GM18951 (cell line): ENCODE measurements around the gene HIBADH.

Source experiments
- POLR2A ChIP-seq: IDR thresholded peaks from 4 replicates; pipeline ENCODE4 v1.6.1; 2011; ENCODE audit warnings: mild to moderate bottlenecking; ENCODE audit not compliant: insufficient read length, insufficient read depth; ENCODE audit errors: extremely low read depth
- in situ Hi-C: fragments of 300-500 bp; cut with MboI; formaldehyde crosslinking; loops from one replicate; pipeline ENCODE4 v1.12.0; 2022; ENCODE audit warnings: low sequenced_read_pairs, mixed read lengths, inconsistent platforms; ENCODE audit not compliant: unreplicated experiment

The HIBADH gene

GRCh38 chr7:27662490-27663205, at the start of gene HIBADH:
HIBADH (minus strand) TSS chr7:27662883; CDS start chr7:27662788, 95 bp downstream.
- TF ChIP-seq POLR2A = peak; percentile 80

DNA sequence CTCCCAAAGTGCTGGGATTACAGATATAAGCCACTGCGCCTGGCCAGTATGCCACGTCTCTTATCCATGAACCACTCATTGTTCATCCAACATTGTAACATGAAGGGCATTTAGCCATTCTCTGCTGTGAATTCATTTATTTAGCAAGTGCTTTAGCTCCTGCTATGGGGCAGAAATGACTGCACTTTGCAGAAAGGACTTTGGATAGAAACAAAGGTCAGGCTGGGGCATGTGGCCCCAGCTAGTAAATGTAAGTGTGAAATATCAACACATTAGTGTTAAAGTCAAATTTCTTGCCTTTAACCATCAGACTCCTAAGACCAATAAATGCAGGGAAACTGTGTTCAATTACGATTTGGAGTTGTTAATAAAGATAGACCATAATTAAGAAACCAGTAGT, 49.5 kb upstream of the HIBADH start:
- no peak for TF ChIP-seq POLR2A
- in situ Hi-C loops = no loop called here

More at GRCh38 chr7:27662490-27663205, at the start of gene HIBADH:
- in situ Hi-C loops = no loop called here

DNA sequence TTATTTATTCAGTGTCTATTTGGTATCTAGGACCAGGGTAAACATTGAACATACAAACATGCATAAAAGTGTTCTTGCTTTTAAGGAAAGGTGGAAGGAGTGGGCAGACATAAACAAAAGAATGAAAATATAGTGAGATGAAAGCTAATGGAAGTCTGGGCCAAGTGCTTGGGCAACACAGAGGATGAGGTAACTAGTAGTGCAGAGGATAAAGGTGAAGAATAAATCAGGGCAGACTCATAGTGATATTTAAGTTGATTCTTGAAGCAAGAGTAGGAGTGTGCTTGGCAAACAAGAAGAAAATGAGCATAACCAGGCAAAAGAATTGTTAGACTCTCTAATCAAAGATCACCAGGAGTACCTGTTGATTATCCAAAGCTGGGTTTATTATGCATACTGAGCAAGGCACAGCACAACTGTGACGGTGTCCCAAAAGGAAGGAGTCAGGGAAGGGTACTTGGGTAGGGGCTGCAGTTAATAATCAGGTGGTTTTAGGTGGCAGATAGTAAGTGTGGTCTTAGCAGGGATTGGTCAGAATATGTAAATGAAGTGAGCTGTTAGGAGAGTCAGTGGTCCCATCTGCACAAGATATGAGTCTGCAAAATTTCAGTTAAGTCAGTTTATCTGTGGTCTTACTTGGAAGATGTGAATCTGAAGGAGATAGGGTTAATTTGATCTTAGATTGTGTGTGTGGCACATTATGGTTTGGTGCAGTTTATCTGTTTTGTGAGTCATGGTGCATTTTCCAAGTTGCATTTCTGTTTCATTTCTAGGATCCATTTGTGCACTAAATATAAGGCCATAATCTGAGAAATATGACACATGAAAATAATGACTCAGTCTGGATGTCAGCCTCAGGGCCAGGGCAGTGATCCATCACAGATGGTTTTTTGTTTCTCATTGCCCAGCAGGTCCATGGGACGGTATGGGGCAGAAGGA, 46.7 kb upstream of the HIBADH start:
- no peak for TF ChIP-seq POLR2A
- in situ Hi-C loops = no loop called here

GRCh38 chr7:27708485-27708884, 45.8 kb upstream of the HIBADH start:
- in situ Hi-C loops = no loop called here
- no peak for TF ChIP-seq POLR2A

- no peak for TF ChIP-seq POLR2A
- in situ Hi-C loops = no loop called here
Measured at GRCh38 chr7:27705200-27705594, 42.5 kb upstream of the HIBADH start.

- TF ChIP-seq POLR2A = no peak
- in situ Hi-C loops = no loop called here
Measured at GRCh38 chr7:27704422-27705199, 41.9 kb upstream of the HIBADH start.

GRCh38 chr7:27703181-27703580, 40.5 kb upstream of the HIBADH start:
- TF ChIP-seq POLR2A = no peak
- in situ Hi-C loops = no loop called here

- no peak for TF ChIP-seq POLR2A
- in situ Hi-C loops = no loop called here
Measured at GRCh38 chr7:27700501-27700900, 37.8 kb upstream of the HIBADH start.

DNA sequence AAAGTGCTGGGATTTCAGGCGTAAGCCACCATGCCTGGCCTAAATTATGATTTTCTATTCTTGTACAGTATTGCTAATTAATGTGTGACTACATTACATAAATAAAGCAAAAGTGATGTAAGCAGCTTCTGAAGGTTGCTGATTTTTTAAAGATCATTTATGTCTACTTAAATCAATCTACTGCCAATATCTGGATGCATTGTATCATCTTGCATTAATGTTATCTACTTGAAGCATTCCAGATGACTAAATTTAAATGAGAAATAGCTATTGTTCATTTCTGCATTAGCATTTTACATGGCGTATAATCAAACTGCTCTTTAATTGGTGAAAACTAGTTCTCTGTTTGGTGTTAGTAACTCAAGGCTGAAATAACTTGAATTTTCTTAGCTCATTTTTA, 37.1 kb upstream of the HIBADH start:
- in situ Hi-C loops = loop anchor here (25.0 kb wide), 1 partner anchor 213 kb away; no protein-coding TSS in a partner anchor
- TF ChIP-seq POLR2A = no peak

- no peak for TF ChIP-seq POLR2A
- in situ Hi-C loops = loop anchor here (25.0 kb wide), 1 partner anchor 214 kb away; no protein-coding TSS in a partner anchor
Measured at GRCh38 chr7:27697861-27698430, 35.3 kb upstream of the HIBADH start.

GRCh38 chr7:27695096-27695495, 32.4 kb upstream of the HIBADH start:
- TF ChIP-seq POLR2A = no peak

DNA sequence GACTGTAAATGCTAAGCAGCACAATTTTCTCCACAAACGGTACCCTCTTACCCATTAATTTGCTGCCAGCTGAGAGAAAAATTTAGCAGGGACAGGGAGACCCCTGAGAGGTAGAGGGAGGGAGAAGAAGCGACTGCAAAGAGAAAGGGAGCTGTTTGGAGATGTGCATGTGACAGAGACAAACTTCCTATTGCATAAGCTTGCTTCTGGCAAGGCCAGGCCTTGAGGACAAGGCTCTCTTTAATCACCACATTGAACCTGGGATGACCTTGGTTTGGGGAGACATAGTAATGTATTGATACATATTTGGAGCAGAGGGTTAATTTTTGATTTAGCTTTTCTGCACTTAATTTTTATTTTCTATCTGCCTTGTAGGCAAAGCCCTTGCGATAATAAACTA, 31.1 kb upstream of the HIBADH start:
- TF ChIP-seq POLR2A = no peak
- in situ Hi-C loops = loop anchor here (25.0 kb wide), 1 partner anchor 219 kb away; no protein-coding TSS in a partner anchor

More at GRCh38 chr7:27695096-27695495, 32.4 kb upstream of the HIBADH start:
- in situ Hi-C loops = loop anchor here (25.0 kb wide), 1 partner anchor 217 kb away; no protein-coding TSS in a partner anchor

- no peak for TF ChIP-seq POLR2A
- in situ Hi-C loops = loop anchor here (25.0 kb wide), 1 partner anchor 222 kb away; no protein-coding TSS in a partner anchor
Measured at GRCh38 chr7:27690649-27691048, 28.0 kb upstream of the HIBADH start.
